HL-60 (cell line): ENCODE results near the gene DNAJC30.

Experiments
- POLR2AphosphoS5 ChIP-seq: IDR thresholded peaks from 2 replicates; pipeline ENCODE4 v1.6.1; 2012; ENCODE audit warnings: low read depth
- TF ChIP-seq, protein P1 (sequence below): IDR thresholded peaks from one replicate; pipeline ENCODE4 v1.5.1; 2011; ENCODE audit warnings: low read length, control low read depth, inconsistent platforms; ENCODE audit not compliant: insufficient read depth
- TF ChIP-seq, protein P2 (sequence below): IDR thresholded peaks from 2 replicates; pipeline ENCODE4 v1.6.1; 2012; ENCODE audit warnings: low read depth; ENCODE audit not compliant: insufficient replicate concordance

DNA sequence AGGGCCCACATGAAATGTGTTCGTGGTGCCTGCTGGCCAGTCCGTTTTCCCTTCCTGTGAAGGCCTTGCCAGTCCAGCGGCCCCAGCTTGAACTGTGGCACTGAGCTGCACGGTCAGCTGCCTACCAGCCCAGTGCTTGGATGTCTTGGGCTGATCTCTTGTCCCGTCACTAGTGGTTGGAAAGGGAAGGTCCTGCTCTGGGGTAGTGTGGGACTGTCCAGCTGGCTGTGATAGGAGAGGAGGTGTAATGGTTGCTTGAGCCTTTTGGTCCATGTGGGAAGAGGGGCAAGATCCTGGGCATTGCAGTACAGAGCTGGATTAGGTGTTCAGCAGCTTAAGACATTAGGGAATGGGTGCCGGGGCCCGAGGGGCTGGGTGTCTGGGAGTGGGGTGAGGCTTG lies 15.2 kb upstream of the DNAJC30 start:
- TF ChIP-seq, protein P1, sequence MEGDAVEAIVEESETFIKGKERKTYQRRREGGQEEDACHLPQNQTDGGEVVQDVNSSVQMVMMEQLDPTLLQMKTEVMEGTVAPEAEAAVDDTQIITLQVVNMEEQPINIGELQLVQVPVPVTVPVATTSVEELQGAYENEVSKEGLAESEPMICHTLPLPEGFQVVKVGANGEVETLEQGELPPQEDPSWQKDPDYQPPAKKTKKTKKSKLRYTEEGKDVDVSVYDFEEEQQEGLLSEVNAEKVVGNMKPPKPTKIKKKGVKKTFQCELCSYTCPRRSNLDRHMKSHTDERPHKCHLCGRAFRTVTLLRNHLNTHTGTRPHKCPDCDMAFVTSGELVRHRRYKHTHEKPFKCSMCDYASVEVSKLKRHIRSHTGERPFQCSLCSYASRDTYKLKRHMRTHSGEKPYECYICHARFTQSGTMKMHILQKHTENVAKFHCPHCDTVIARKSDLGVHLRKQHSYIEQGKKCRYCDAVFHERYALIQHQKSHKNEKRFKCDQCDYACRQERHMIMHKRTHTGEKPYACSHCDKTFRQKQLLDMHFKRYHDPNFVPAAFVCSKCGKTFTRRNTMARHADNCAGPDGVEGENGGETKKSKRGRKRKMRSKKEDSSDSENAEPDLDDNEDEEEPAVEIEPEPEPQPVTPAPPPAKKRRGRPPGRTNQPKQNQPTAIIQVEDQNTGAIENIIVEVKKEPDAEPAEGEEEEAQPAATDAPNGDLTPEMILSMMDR: no peak
- TF ChIP-seq POLR2AphosphoS5: no peak
- TF ChIP-seq, protein P2, sequence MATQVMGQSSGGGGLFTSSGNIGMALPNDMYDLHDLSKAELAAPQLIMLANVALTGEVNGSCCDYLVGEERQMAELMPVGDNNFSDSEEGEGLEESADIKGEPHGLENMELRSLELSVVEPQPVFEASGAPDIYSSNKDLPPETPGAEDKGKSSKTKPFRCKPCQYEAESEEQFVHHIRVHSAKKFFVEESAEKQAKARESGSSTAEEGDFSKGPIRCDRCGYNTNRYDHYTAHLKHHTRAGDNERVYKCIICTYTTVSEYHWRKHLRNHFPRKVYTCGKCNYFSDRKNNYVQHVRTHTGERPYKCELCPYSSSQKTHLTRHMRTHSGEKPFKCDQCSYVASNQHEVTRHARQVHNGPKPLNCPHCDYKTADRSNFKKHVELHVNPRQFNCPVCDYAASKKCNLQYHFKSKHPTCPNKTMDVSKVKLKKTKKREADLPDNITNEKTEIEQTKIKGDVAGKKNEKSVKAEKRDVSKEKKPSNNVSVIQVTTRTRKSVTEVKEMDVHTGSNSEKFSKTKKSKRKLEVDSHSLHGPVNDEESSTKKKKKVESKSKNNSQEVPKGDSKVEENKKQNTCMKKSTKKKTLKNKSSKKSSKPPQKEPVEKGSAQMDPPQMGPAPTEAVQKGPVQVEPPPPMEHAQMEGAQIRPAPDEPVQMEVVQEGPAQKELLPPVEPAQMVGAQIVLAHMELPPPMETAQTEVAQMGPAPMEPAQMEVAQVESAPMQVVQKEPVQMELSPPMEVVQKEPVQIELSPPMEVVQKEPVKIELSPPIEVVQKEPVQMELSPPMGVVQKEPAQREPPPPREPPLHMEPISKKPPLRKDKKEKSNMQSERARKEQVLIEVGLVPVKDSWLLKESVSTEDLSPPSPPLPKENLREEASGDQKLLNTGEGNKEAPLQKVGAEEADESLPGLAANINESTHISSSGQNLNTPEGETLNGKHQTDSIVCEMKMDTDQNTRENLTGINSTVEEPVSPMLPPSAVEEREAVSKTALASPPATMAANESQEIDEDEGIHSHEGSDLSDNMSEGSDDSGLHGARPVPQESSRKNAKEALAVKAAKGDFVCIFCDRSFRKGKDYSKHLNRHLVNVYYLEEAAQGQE: no peak
